HEK293 (cell line): Measurements from ENCODE around the gene TMSB15B.
"Not testable (repeated sequence)": the region's sequence is repeated elsewhere in the genome, so short reads cannot be mapped to it uniquely, and the experiment has no call there.

ENCODE experiments used
- CTCF ChIA-PET: fragments of 350-600 bp; formaldehyde crosslinking; extraction: SDS; loops from one replicate; lab custom pipeline; 2021; ENCODE audit warnings: antibody characterized with exemption; lab: Yijun Ruan, JAX
- POLR2A ChIA-PET: fragments of 300-600 bp; formaldehyde crosslinking; extraction: SDS; loops from one replicate; lab custom pipeline; 2020; ENCODE audit warnings: antibody characterized with exemption, inconsistent platforms; lab: Yijun Ruan, JAX
- H3K27ac ChIP-seq: fragments of 200-500 bp; sonication (Bioruptor generic); 2 replicates; pipeline ENCODE4 v1.5.1; 2014; ENCODE audit warnings: low read depth, low read length, control low read depth, inconsistent platforms; ENCODE audit errors: extremely low read depth
- H3K36me3 ChIP-seq, 2 experiments: fragments of 200-500 bp in 1 of 2; sonication (Bioruptor generic) in 1 of 2; 1 replicate in 1 of 2; 2 replicates in 1 of 2; pipeline ENCODE4 v1.5.1; 2014 to 2017; ENCODE audit warnings: inconsistent platforms in 2 of 2, low read length in 2 of 2; ENCODE audit not compliant: control insufficient read depth in 2 of 2, insufficient read depth in 1 of 2
- H3K4me1 ChIP-seq: fragments of 200-500 bp; sonication (Bioruptor generic); 2 replicates; pipeline ENCODE4 v1.5.1; 2014; ENCODE audit warnings: mild to moderate bottlenecking, low read length, inconsistent platforms; ENCODE audit not compliant: control insufficient read depth, insufficient read depth
- H3K4me3 ChIP-seq: 2 replicates; pipeline ENCODE4 v1.5.1; 2011; ENCODE audit warnings: low read depth, mild to moderate bottlenecking, control low read depth, low read length, moderate library complexity
- H3K9me3 ChIP-seq: fragments of 200-500 bp; sonication (Bioruptor generic); 2 replicates; pipeline ENCODE4 v1.5.1; 2014; ENCODE audit warnings: low read depth, low read length, inconsistent platforms; ENCODE audit not compliant: control insufficient read depth, insufficient read depth
- GLIS2 ChIP-seq: fragments of 450-650 bp; formaldehyde crosslinking; IDR thresholded peaks from 2 replicates; pipeline ENCODE4 v1.5.1; 2016; ENCODE audit warnings: missing biosample characterization, missing genetic modification characterization
- SETDB1 ChIP-seq: IDR thresholded peaks from one replicate; pipeline ENCODE4 v1.6.1; 2017; ENCODE audit warnings: mild to moderate bottlenecking, low read length, moderate library complexity, mixed read lengths; ENCODE audit not compliant: insufficient read length
- ZNF112 ChIP-seq: fragments of 450-650 bp; formaldehyde crosslinking; IDR thresholded peaks from 2 replicates; pipeline ENCODE4 v1.5.0; 2017; ENCODE audit warnings: missing biosample characterization, missing genetic modification characterization
- ZNF248 ChIP-seq: fragments of 450-650 bp; formaldehyde crosslinking; IDR thresholded peaks from 2 replicates; pipeline ENCODE4 v1.5.1; 2017; ENCODE audit warnings: missing biosample characterization, missing genetic modification characterization
- ZNF473 ChIP-seq: fragments of 450-650 bp; formaldehyde crosslinking; IDR thresholded peaks from 2 replicates; pipeline ENCODE4 v1.5.1; 2017; ENCODE audit warnings: missing biosample characterization, missing genetic modification characterization
- ZNF510 ChIP-seq: fragments of 450-650 bp; formaldehyde crosslinking; IDR thresholded peaks from 2 replicates; pipeline ENCODE4 v1.5.1; 2018; ENCODE audit warnings: mild to moderate bottlenecking, missing genetic modification characterization, missing biosample characterization; ENCODE audit not compliant: insufficient replicate concordance
- ZNF654 ChIP-seq: fragments of 450-650 bp; formaldehyde crosslinking; IDR thresholded peaks from 2 replicates; pipeline ENCODE4 v1.5.1; 2016; ENCODE audit warnings: low read depth, missing biosample characterization, missing genetic modification characterization
- TF ChIP-seq, protein P1 (sequence below): fragments of 450-650 bp; formaldehyde crosslinking; IDR thresholded peaks from 2 replicates; pipeline ENCODE4 v1.5.1; 2016; ENCODE audit warnings: missing biosample characterization, missing genetic modification characterization
- TF ChIP-seq, protein P2 (sequence below): fragments of 450-650 bp; formaldehyde crosslinking; IDR thresholded peaks from 2 replicates; pipeline ENCODE4 v1.5.1; 2016; ENCODE audit warnings: missing biosample characterization, missing genetic modification characterization
- TF ChIP-seq, protein P3 (sequence below): fragments of 450-650 bp; formaldehyde crosslinking; IDR thresholded peaks from 2 replicates; pipeline ENCODE4 v1.5.1; 2016; ENCODE audit warnings: missing biosample characterization, missing genetic modification characterization
- TF ChIP-seq, protein P4 (sequence below): fragments of 450-650 bp; formaldehyde crosslinking; IDR thresholded peaks from 2 replicates; pipeline ENCODE4 v1.5.1; 2016; ENCODE audit warnings: missing biosample characterization, missing genetic modification characterization
- TF ChIP-seq, protein P5 (sequence below): fragments of 450-650 bp; formaldehyde crosslinking; IDR thresholded peaks from 2 replicates; pipeline ENCODE4 v1.5.1; 2016; ENCODE audit warnings: missing biosample characterization, missing genetic modification characterization, borderline replicate concordance

TMSB15B gene

DNA sequence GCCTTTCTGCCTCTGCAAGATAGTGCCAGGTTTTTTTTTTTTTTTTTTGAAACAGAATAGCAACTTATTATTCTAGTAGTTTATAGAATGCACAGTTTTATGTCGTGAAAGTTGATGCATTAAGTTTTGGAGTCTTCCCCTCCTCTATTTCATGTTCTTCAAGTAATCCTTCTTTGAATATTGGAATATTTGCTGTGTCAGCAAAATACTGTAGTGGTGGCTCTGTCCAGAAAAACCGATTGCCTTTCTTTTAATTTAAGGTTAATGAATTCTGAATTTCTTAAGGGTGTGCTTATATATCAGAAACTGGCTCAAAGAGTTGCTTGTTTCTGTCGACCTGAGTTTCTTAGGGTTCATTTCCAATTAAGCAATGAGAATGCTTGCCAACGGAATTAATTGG is 34.8 kb upstream of the TMSB15B start:
- Histone ChIP-seq H3K27ac (no peak overlapping the region), H3K4me1 (no peaks in the 10 kb centered on the region), H3K4me3 (no peak overlapping the region)
- TF ChIP-seq ZNF248 (tag by site-specific recombination), result no peak
- no peak for TF ChIP-seq ZNF112 (tag by site-specific recombination)
- TF ChIP-seq, protein P1, sequence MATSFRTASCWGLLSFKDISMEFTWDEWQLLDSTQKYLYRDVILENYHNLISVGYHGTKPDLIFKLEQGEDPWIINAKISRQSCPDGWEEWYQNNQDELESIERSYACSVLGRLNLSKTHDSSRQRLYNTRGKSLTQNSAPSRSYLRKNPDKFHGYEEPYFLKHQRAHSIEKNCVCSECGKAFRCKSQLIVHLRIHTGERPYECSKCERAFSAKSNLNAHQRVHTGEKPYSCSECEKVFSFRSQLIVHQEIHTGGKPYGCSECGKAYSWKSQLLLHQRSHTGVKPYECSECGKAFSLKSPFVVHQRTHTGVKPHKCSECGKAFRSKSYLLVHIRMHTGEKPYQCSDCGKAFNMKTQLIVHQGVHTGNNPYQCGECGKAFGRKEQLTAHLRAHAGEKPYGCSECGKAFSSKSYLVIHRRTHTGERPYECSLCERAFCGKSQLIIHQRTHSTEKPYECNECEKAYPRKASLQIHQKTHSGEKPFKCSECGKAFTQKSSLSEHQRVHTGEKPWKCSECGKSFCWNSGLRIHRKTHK (tag by site-specific recombination), result no peak
- TF ChIP-seq, protein P2, sequence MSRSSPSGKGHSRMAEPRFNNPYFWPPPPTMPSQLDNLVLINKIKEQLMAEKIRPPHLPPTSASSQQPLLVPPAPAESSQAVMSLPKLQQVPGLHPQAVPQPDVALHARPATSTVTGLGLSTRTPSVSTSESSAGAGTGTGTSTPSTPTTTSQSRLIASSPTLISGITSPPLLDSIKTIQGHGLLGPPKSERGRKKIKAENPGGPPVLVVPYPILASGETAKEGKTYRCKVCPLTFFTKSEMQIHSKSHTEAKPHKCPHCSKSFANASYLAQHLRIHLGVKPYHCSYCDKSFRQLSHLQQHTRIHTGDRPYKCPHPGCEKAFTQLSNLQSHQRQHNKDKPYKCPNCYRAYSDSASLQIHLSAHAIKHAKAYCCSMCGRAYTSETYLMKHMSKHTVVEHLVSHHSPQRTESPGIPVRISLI (tag by site-specific recombination), result no peak
- no peak for TF ChIP-seq SETDB1
- TF ChIP-seq, all 188 proteins: peak for 0
- ChIA-PET CTCF (interaction anchor here (0.6 to 1.0 kb wide), 2 partner anchors 13 to 14 kb away, joined by 3 to 6 read pairs; no protein-coding TSS in a partner anchor), POLR2A (interaction anchor here (0.7 kb wide), 1 partner anchor 43 kb away, joined by 3 read pairs; no protein-coding TSS in a partner anchor)
- Histone ChIP-seq H3K9me3 (no peaks in the 10 kb centered on the region), H3K36me3 (no peaks in the 10 kb centered on the region)

DNA sequence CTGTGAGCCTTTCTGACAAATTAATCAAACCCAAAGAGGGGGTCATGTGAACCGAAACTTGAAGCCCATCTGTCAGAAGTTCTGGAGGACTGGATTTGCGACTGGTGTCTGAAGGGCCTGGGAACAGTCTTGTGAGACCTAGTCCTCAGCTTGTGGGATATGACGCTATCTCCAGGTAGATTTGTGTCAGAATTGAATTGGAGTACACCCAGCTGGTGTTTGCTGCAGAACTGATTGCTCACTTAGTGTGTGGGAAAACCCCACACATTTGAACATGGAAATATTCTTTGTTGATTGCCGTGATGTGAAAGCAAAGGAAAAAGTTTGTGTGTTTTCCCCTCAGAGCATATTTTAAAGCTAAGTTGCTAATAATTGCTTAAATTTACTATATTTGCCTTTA is 30.3 kb upstream of the TMSB15B start:
- Histone ChIP-seq H3K36me3 (no peaks in the 10 kb centered on the region), H3K4me3 (no peak overlapping the region), H3K27ac (no peak overlapping the region), H3K4me1 (no peaks in the 10 kb centered on the region), H3K9me3 (no peaks in the 10 kb centered on the region)
- ChIA-PET POLR2A (no interaction called here), CTCF (interaction anchor here (0.6 to 4.2 kb wide), 4 partner anchors 9 to 205 kb away, joined by 3 to 13 read pairs (median 4); no protein-coding TSS in a partner anchor)
- TF ChIP-seq, protein P3, sequence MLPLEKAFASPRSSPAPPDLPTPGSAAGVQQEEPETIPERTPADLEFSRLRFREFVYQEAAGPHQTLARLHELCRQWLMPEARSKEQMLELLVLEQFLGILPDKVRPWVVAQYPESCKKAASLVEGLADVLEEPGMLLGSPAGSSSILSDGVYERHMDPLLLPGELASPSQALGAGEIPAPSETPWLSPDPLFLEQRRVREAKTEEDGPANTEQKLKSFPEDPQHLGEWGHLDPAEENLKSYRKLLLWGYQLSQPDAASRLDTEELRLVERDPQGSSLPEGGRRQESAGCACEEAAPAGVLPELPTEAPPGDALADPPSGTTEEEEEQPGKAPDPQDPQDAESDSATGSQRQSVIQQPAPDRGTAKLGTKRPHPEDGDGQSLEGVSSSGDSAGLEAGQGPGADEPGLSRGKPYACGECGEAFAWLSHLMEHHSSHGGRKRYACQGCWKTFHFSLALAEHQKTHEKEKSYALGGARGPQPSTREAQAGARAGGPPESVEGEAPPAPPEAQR (tag by site-specific recombination), result no peak

DNA sequence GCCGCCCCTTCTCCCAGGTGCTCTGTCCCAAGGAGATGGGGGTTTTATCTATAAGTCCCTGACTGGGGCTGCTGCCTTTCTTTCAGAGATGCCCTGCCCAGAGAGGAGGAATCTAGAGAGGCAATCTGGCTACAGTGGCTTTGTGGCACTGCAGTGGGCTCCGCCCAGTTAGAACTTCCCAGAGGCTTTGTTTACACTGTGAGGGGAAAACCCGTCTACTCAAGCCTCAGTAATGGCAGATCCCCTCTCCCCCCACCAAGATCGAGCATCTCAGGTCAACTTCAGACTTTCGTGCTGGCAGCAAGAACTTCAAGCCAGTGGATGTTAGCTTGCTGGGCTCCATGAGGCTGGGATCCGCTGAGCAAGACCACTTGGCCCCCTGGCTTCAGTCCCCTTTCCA is 22.2 kb upstream of the TMSB15B start:
- CTCF ChIA-PET, result interaction anchor here (0.7 to 2.6 kb wide), 3 partner anchors 12 to 95 kb away, joined by 3 to 32 read pairs (median 6); no protein-coding TSS in a partner anchor

DNA sequence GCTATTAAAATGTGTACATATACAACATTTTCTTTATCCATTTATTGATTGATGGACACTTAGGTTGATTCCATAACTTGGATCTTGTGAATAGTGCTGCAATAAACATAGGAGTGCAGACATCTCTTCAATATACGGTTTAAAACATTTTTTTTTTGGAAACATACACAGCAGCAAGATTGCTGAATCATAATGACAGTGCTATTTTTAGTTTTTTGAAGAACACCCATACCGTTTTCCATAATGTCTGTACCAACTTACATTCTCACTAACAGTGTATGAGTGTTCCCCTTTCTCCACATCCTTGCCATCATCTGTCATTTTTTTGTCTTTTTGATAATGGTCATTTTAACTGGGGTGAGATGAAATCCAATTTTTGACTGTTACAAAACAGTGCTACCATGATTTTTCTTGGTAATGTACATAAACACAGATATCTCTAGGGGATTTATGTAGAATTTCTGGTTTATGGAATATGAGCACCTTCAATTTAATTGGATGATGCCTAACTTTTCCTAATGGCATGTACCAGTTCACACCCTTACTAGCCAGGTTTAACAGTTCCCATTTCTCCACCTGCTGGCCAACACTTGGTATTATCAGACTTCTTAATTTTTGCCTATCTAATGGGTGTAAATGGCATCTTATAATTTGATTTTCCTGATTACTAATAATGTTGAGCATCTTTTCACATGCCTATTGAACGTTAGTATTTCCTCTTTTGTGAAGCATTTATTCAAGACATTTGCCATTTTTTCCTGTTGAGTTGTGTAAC is 21.0 kb upstream of the TMSB15B start:
- H3K4me3 ChIP-seq, result no peak overlapping the region
- no peaks in the 10 kb centered on the region for H3K9me3 ChIP-seq
- no peaks in the 10 kb centered on the region for H3K4me1 ChIP-seq
- H3K27ac ChIP-seq, result no peak overlapping the region
- POLR2A ChIA-PET, result interaction anchor here (0.7 kb wide), 1 partner anchor 24 kb away, joined by 3 read pairs; no protein-coding TSS in a partner anchor
- no peaks in the 10 kb centered on the region for H3K36me3 ChIP-seq
- CTCF ChIA-PET, result interaction anchor here (0.5 to 2.6 kb wide), 15 partner anchors 9 to 932 kb away, joined by 3 to 32 read pairs (median 3); no protein-coding TSS in a partner anchor
- TF ChIP-seq, protein P4, sequence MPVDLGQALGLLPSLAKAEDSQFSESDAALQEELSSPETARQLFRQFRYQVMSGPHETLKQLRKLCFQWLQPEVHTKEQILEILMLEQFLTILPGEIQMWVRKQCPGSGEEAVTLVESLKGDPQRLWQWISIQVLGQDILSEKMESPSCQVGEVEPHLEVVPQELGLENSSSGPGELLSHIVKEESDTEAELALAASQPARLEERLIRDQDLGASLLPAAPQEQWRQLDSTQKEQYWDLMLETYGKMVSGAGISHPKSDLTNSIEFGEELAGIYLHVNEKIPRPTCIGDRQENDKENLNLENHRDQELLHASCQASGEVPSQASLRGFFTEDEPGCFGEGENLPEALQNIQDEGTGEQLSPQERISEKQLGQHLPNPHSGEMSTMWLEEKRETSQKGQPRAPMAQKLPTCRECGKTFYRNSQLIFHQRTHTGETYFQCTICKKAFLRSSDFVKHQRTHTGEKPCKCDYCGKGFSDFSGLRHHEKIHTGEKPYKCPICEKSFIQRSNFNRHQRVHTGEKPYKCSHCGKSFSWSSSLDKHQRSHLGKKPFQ (tag by site-specific recombination), result peak; percentile 92
- TF ChIP-seq ZNF654 (peak; percentile 46), GLIS2 (tag by site-specific recombination) (no peak), ZNF510 (tag by site-specific recombination) (no peak), ZNF473 (tag by site-specific recombination) (no peak)
- TF ChIP-seq, protein P5, sequence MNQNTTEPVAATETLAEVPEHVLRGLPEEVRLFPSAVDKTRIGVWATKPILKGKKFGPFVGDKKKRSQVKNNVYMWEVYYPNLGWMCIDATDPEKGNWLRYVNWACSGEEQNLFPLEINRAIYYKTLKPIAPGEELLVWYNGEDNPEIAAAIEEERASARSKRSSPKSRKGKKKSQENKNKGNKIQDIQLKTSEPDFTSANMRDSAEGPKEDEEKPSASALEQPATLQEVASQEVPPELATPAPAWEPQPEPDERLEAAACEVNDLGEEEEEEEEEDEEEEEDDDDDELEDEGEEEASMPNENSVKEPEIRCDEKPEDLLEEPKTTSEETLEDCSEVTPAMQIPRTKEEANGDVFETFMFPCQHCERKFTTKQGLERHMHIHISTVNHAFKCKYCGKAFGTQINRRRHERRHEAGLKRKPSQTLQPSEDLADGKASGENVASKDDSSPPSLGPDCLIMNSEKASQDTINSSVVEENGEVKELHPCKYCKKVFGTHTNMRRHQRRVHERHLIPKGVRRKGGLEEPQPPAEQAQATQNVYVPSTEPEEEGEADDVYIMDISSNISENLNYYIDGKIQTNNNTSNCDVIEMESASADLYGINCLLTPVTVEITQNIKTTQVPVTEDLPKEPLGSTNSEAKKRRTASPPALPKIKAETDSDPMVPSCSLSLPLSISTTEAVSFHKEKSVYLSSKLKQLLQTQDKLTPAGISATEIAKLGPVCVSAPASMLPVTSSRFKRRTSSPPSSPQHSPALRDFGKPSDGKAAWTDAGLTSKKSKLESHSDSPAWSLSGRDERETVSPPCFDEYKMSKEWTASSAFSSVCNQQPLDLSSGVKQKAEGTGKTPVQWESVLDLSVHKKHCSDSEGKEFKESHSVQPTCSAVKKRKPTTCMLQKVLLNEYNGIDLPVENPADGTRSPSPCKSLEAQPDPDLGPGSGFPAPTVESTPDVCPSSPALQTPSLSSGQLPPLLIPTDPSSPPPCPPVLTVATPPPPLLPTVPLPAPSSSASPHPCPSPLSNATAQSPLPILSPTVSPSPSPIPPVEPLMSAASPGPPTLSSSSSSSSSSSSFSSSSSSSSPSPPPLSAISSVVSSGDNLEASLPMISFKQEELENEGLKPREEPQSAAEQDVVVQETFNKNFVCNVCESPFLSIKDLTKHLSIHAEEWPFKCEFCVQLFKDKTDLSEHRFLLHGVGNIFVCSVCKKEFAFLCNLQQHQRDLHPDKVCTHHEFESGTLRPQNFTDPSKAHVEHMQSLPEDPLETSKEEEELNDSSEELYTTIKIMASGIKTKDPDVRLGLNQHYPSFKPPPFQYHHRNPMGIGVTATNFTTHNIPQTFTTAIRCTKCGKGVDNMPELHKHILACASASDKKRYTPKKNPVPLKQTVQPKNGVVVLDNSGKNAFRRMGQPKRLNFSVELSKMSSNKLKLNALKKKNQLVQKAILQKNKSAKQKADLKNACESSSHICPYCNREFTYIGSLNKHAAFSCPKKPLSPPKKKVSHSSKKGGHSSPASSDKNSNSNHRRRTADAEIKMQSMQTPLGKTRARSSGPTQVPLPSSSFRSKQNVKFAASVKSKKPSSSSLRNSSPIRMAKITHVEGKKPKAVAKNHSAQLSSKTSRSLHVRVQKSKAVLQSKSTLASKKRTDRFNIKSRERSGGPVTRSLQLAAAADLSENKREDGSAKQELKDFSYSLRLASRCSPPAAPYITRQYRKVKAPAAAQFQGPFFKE (tag by site-specific recombination), result no peak

More for the DNA sequence above, 22.2 kb upstream of the TMSB15B start:
- H3K4me1 ChIP-seq, H3K27ac ChIP-seq, H3K36me3 ChIP-seq, H3K9me3 ChIP-seq, H3K4me3 ChIP-seq, POLR2A ChIA-PET: not testable (repeated sequence)
